ENCODE results near the gene CBY3.
A peak's percentile ranks its signal among the peaks of the same experiment; 100 is the strongest.
"Not testable (repeated sequence)": the region's sequence is repeated elsewhere in the genome, so short reads cannot be mapped to it uniquely, and the experiment has no call there.

Gene CBY3

GRCh38 chr5:179668391-179668790, 12.4 kb downstream of the CBY3 start:
- DNase-seq (ENCODE audit: low spot score) = peak; percentile 78

- not testable (repeated sequence) for DNase-seq (ENCODE audit: low spot score)
Observed at GRCh38 chr5:179661647-179662046, 19.2 kb downstream of the CBY3 start.

GRCh38 chr5:179658179-179658856, 22.5 kb downstream of the CBY3 start:
- not testable (repeated sequence) for DNase-seq (ENCODE audit: low spot score)

- not testable (repeated sequence) for DNase-seq (ENCODE audit: low spot score)
Observed at GRCh38 chr5:179657302-179658178, 23.3 kb downstream of the CBY3 start.

GRCh38 chr5:179653135-179653534, 27.7 kb downstream of the CBY3 start:
- not testable (repeated sequence) for DNase-seq (ENCODE audit: low spot score)

- DNase-seq (ENCODE audit: low spot score) = not testable (repeated sequence)
Observed at GRCh38 chr5:179650245-179650644, 30.6 kb downstream of the CBY3 start.

GRCh38 chr5:179649166-179649703, 31.6 kb downstream of the CBY3 start:
- DNase-seq (ENCODE audit: low spot score) = not testable (repeated sequence)

GRCh38 chr5:179648410-179648809, 32.4 kb downstream of the CBY3 start:
- no peak for DNase-seq (ENCODE audit: low spot score)

- not testable (repeated sequence) for DNase-seq (ENCODE audit: low spot score)
Observed at GRCh38 chr5:179644766-179645165, 36.1 kb downstream of the CBY3 start.

GRCh38 chr5:179643141-179643920, 37.5 kb downstream of the CBY3 start:
- DNase-seq (ENCODE audit: low spot score) = not testable (repeated sequence)

- DNase-seq (ENCODE audit: low spot score) = not testable (repeated sequence)
Observed at GRCh38 chr5:179642626-179643025, 38.2 kb downstream of the CBY3 start.

GRCh38 chr5:179641745-179642144, 39.1 kb downstream of the CBY3 start:
- DNase-seq (ENCODE audit: low spot score) = not testable (repeated sequence)

- DNase-seq (ENCODE audit: low spot score) = not testable (repeated sequence)
Observed at GRCh38 chr5:179639296-179639695, 41.5 kb downstream of the CBY3 start.

- DNase-seq (ENCODE audit: low spot score) = not testable (repeated sequence)
Observed at GRCh38 chr5:179634370-179635172, 46.3 kb downstream of the CBY3 start.

GRCh38 chr5:179633501-179634369, 47.1 kb downstream of the CBY3 start:
- not testable (repeated sequence) for DNase-seq (ENCODE audit: low spot score)
